NCI-H2081 (cell line): ENCODE measurements around the gene MTF1.
"Not testable (repeated sequence)": the region's sequence is repeated elsewhere in the genome, so short reads cannot be mapped to it uniquely, and the experiment has no call there.

Experiments
- DNase-seq, 2 experiments: peaks; one replicate each; lab custom pipeline; 2025; lab: John Stamatoyannopoulos, UW

The MTF1 gene

GRCh38 chr1:37793773-37794371 is 65.5 kb downstream of the MTF1 start, which contains the start of gene MANEAL:
Gene MANEAL, plus strand, starts transcription at chr1:37793847. Its CDS starts 336 bp downstream, at chr1:37794183.
- peak; percentile 74 to 83 for DNase-seq

- no peak for DNase-seq
These were observed 66.3 kb downstream of the MTF1 start for GRCh38 chr1:37792943-37793686.

- DNase-seq = no peak
These were observed 76.9 kb downstream of the MTF1 start for GRCh38 chr1:37782491-37782890.

- DNase-seq = no peak
These were observed 80.7 kb downstream of the MTF1 start for GRCh38 chr1:37778654-37779053.

GRCh38 chr1:37776946-37777516 is 82.4 kb downstream of the MTF1 start:
- no peak for DNase-seq

GRCh38 chr1:37771440-37771839 is 88.0 kb downstream of the MTF1 start:
- not testable (repeated sequence) for DNase-seq

- no peak for DNase-seq
These were observed 91.9 kb downstream of the MTF1 start for GRCh38 chr1:37767488-37767887.

- peak; percentile 33 to 59 for DNase-seq
These were observed 93.3 kb downstream of the MTF1 start for GRCh38 chr1:37765916-37766664.

GRCh38 chr1:37764888-37765441 is 94.4 kb downstream of the MTF1 start, which contains the start of gene EPHA10:
Gene EPHA10, minus strand, starts transcription at chr1:37765120. Its CDS starts 54 bp downstream, at chr1:37765066.
- peak; percentile 83 to 87 for DNase-seq

- DNase-seq = no peak
These were observed 95.0 kb downstream of the MTF1 start for GRCh38 chr1:37764414-37764825.

- DNase-seq = no peak
These were observed 95.5 kb downstream of the MTF1 start for GRCh38 chr1:37763791-37764413.

GRCh38 chr1:37762516-37762915 is 96.9 kb downstream of the MTF1 start:
- DNase-seq = no peak

- no peak for DNase-seq
These were observed 97.8 kb downstream of the MTF1 start for GRCh38 chr1:37761416-37762095.
